MCF 10A (cell line): Measurements from ENCODE around the gene WDR55. TPM values are rescaled to one million over a fixed set of nuclear protein-coding genes. Genes with fewer than 3 reads are reported as not detected.
"Not testable (repeated sequence)": the region's sequence is repeated elsewhere in the genome, so short reads cannot be mapped to it uniquely, and the experiment has no call there.

ENCODE experiments used
- BruUV-seq: library from RNA; stranded (reverse); fragments of 400-500 nt; replicated peaks from 2 replicates; lab custom pipeline; 2021; lab: Mats Ljungman, UMichigan
- CTCF ChIA-PET: fragments of 300-600 bp; sonication (Branson Sonifier 250); formaldehyde crosslinking; extraction: SDS; loops from one replicate; lab custom pipeline; 2021; ENCODE audit warnings: antibody characterized with exemption, inconsistent platforms; lab: Yijun Ruan, JAX
- POLR2A ChIA-PET: fragments of 300-600, 350-650 bp; sonication (Branson Sonifier 250); formaldehyde crosslinking; extraction: SDS; loops from one replicate; lab custom pipeline; 2020; ENCODE audit warnings: antibody characterized with exemption, inconsistent platforms; lab: Yijun Ruan, JAX
- DNase-seq: peaks from one replicate; pipeline ENCODE4 v3.0.0-alpha.2; 2018; ENCODE audit not compliant: unreplicated experiment
- H3K27ac Mint-ChIP-seq: one replicate; pipeline ENCODE4 v1.8.0; 2022; ENCODE audit warnings: mild to moderate bottlenecking, low read depth, mixed read lengths; ENCODE audit not compliant: unreplicated experiment
- H3K27me3 Mint-ChIP-seq: one replicate; pipeline ENCODE4 v1.8.0; 2022; ENCODE audit warnings: mixed read lengths; ENCODE audit not compliant: insufficient read depth, unreplicated experiment
- H3K36me3 Mint-ChIP-seq: one replicate; pipeline ENCODE4 v1.8.0; 2022; ENCODE audit warnings: mild to moderate bottlenecking, moderate library complexity, mixed read lengths; ENCODE audit not compliant: insufficient read depth, unreplicated experiment
- H3K4me1 Mint-ChIP-seq: one replicate; pipeline ENCODE4 v1.8.0; 2022; ENCODE audit warnings: mixed read lengths; ENCODE audit not compliant: insufficient read depth, unreplicated experiment
- H3K4me3 Mint-ChIP-seq: one replicate; pipeline ENCODE4 v1.8.0; 2022; ENCODE audit warnings: mild to moderate bottlenecking, moderate library complexity, mixed read lengths; ENCODE audit not compliant: unreplicated experiment
- H3K9me3 Mint-ChIP-seq: one replicate; pipeline ENCODE4 v1.8.0; 2022; ENCODE audit warnings: mixed read lengths; ENCODE audit not compliant: unreplicated experiment
- intact Hi-C: fragments of 100-400 bp; cut with micrococcal nuclease; formaldehyde crosslinking; loops from 2 replicates; pipeline ENCODE4 v1.14.1; 2022
- total RNA-seq: library from RNA; stranded (reverse); gene quantifications from 2 replicates; pipeline ENCODE4 v1.2.3, GENCODE V29; 2022
- TF ChIP-seq, protein P1 (sequence below): fragments of 200-600 bp; IDR thresholded peaks from one replicate; pipeline ENCODE4 v1.8.0; 2022; ENCODE audit warnings: antibody characterized with exemption, mild to moderate bottlenecking; ENCODE audit not compliant: unreplicated experiment

WDR55 gene
- total RNA-seq, 1 experiment from 2014 or later, result 36.4 TPM

DNA sequence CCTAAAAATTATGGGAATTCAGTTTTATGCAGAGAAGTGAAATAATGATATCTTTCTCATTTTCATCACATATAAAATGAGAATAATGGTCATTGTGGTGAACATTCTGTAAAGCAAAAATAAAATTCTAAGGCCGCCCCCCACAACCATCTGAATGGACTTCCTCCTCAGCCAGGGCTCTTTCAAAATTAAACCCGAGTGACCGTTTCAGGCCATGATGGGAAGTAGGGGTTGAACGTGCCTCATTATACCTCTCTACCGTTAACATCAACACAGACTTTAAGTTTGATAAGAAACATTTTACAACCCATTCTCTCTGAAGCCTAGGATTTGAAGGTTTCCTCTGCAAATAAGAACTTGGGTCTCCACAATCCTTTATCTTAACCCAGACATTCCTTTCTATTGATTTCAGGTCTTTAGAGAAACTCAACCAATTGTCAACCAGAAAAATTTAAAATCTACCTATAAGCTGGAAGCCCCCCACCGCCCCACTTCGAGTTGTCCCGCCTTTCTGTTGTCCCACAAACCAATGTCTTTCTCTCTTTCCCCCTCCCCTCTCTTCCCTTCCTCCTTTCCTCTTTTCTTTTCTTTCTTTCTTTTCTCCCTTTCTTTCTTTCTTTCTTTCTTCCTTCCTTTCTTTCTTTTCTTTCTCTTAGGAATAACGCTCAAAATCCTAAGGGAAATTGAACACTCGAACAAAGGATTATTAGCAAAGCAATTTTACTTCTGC lies 27.2 kb upstream of the WDR55 start:
- Mint-ChIP-seq H3K4me3 (no peak overlapping the region), H3K9me3 (no peaks in the 10 kb centered on the region), H3K27me3 (no peaks in the 10 kb centered on the region), H3K36me3 (no peaks in the 10 kb centered on the region), H3K27ac (peak overlapping the region; percentile 92), H3K4me1 (peaks cover 44% of the 10 kb centered on the region)
- CTCF ChIA-PET, result interaction anchor here (1.2 to 4.0 kb wide), 5 partner anchors 10 to 84 kb away, joined by 3 to 41 read pairs (median 17); partner anchors contain the start of genes APBB3, IK, NDUFA2 and SLC35A4
- no TSS peak for BruUV-seq
- DNase-seq, result no peak
- TF ChIP-seq, protein P1, sequence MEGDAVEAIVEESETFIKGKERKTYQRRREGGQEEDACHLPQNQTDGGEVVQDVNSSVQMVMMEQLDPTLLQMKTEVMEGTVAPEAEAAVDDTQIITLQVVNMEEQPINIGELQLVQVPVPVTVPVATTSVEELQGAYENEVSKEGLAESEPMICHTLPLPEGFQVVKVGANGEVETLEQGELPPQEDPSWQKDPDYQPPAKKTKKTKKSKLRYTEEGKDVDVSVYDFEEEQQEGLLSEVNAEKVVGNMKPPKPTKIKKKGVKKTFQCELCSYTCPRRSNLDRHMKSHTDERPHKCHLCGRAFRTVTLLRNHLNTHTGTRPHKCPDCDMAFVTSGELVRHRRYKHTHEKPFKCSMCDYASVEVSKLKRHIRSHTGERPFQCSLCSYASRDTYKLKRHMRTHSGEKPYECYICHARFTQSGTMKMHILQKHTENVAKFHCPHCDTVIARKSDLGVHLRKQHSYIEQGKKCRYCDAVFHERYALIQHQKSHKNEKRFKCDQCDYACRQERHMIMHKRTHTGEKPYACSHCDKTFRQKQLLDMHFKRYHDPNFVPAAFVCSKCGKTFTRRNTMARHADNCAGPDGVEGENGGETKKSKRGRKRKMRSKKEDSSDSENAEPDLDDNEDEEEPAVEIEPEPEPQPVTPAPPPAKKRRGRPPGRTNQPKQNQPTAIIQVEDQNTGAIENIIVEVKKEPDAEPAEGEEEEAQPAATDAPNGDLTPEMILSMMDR, result no peak
- POLR2A ChIA-PET, result interaction anchor here (0.6 to 11.2 kb wide), 8 partner anchors 10 to 91 kb away, joined by 3 to 143 read pairs (median 16); partner anchors contain the start of genes APBB3, EIF4EBP3, IK and NDUFA2
- intact Hi-C loops, result loop anchor here (2.0 kb wide), 1 partner anchor 265 kb away; no protein-coding TSS in a partner anchor

DNA sequence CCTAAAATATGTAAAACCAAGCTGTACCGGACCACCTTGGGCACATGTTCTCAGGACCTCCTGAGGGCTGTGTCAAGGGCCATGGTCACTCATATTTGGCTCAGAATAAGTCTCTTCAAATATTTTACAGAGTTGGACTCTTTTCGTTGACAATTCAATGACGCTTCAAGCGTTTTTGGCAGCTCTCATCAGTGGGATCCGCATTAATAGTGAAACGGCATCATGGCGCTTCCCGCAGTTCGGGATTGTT lies 25.9 kb upstream of the WDR55 start:
- not testable (repeated sequence) for DNase-seq, H3K9me3 Mint-ChIP-seq, BruUV-seq, H3K27me3 Mint-ChIP-seq
- Mint-ChIP-seq H3K4me1 (peaks cover 40% of the 10 kb centered on the region), H3K27ac (peak overlapping the region; percentile 92), H3K36me3 (peaks cover 10% of the 10 kb centered on the region), H3K4me3 (peak overlapping the region; percentile 83)
- intact Hi-C loops, result loop anchor here (1.0 to 2.0 kb wide), 5 partner anchors 32 to 266 kb away; partner anchors contain the start of genes APBB3, EIF4EBP3 and SLC35A4
- ChIA-PET POLR2A (interaction anchor here (0.7 to 11.2 kb wide), 23 partner anchors 8 to 403 kb away, joined by 3 to 143 read pairs (median 6); partner anchors contain the start of genes ANKHD1, APBB3, EIF4EBP3 and HARS1), CTCF (interaction anchor here (0.5 to 2.4 kb wide), 20 partner anchors 9 to 538 kb away, joined by 3 to 29 read pairs (median 3); partner anchors contain the start of genes APBB3, EIF4EBP3, IK and NDUFA2)

DNA sequence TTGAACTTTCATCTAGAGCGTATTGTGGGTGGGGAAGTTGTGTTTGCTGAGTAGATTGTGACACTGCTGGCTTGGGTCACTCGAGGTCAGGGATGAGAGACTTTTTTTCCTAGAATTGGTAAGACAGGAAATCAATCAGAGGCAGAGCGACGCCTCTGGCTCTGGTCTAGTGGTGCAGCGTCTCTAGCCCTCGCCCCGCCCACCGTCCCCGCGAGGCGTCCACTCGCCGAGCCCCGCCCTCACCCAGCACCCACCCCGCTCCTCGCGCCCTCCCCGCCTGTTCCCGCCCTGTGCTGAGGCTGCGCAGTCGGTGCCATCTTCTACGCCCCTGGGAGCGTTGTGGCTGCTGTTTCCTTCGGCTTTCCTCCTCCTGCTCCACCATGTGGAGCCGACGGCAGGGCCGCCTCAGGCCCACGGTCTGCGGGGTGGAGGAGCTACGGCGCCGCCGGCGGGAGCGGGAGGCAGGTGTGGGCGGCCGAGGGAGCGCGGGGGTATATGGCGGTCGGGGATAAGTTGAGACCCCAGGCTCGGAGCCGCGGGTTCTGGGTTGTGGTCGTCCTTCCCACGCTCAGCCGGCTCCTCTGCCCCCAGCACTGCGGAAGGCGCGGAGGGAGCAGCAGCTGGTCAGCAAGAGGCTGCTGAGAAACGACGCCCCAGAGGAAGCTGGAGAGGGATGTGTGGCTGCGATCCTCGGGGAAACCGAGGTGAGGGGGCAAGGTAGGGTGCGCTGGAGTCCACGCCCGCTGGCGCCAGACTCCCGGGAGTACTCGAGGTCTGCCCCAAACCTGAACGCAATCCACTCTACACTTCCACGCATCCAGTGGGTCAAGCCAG lies 25.3 kb upstream of the WDR55 start, which contains the start of gene TMCO6:
TSS of gene TMCO6 (plus strand) at position 304 of the 834 bp plus-strand sequence. CDS start at position 381, 77 bp downstream.
- intact Hi-C loops, result loop anchor here (1.0 to 2.0 kb wide), 5 partner anchors 32 to 267 kb away; partner anchors contain the start of genes APBB3, EIF4EBP3 and SLC35A4
- Mint-ChIP-seq H3K36me3 (peaks cover 14% of the 10 kb centered on the region), H3K27me3 (no peaks in the 10 kb centered on the region), H3K27ac (peak within 1 kb of the TSS; percentile 92), H3K9me3 (no peaks in the 10 kb centered on the region), H3K4me3 (peak within 1 kb of the TSS; percentile 83), H3K4me1 (peaks cover 36% of the 10 kb centered on the region)
- POLR2A ChIA-PET, result interaction anchor here (0.7 to 11.2 kb wide), 34 partner anchors 8 to 403 kb away, joined by 3 to 143 read pairs (median 5); partner anchors contain the start of genes ANKHD1, APBB3, EIF4EBP3 and HARS1
- BruUV-seq, result no TSS peak
- CTCF ChIA-PET, result interaction anchor here (0.5 to 2.4 kb wide), 28 partner anchors 8 to 538 kb away, joined by 3 to 29 read pairs (median 4); partner anchors contain the start of genes APBB3, EIF4EBP3, IK and NDUFA2
- TF ChIP-seq, protein P1, result peak; percentile 78
- DNase-seq, result peak; percentile 99

DNA sequence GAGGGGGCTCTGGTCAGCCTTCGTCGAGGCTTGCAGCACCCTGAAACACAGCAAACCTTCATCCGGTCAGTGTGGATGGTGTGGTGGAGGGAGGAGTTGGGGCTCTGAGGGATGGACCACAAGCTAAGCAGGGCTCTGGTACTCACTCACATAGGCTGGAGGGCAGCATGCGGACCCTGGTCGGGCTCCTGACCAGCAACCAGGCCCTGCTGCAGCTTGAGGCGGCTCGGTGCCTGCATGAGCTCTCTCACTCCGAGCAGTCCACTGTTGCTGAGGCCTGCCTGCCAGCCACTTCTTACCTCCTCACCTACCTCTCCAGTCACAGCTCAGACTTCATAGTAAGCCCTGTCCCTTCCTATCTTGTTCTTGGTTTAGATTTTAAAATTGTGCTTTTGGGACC lies 23.0 kb upstream of the WDR55 start:
- no TSS peak for BruUV-seq
- Mint-ChIP-seq H3K27ac (peak overlapping the region; percentile 65), H3K9me3 (no peaks in the 10 kb centered on the region), H3K36me3 (peaks cover 25% of the 10 kb centered on the region), H3K4me1 (peaks cover 42% of the 10 kb centered on the region), H3K4me3 (no peak overlapping the region), H3K27me3 (no peaks in the 10 kb centered on the region)
- CTCF ChIA-PET, result interaction anchor here (0.7 to 2.3 kb wide), 7 partner anchors 9 to 484 kb away, joined by 3 to 9 read pairs (median 4); partner anchors contain the start of gene EIF4EBP3
- intact Hi-C loops, result no loop called here
- TF ChIP-seq, protein P1, result no peak
- DNase-seq, result no peak
- POLR2A ChIA-PET, result interaction anchor here (0.7 to 8.2 kb wide), 5 partner anchors 23 to 994 kb away, joined by 3 to 169 read pairs (median 18); partner anchors contain the start of genes APBB3, EIF4EBP3, HARS1 and HARS2
